AG04450 (cell line): ENCODE data around the gene HRH3. TPM values are rescaled to one million over a fixed set of nuclear protein-coding genes. Genes with fewer than 3 reads are reported as not detected.

Experiments used
- CTCF ChIA-PET: fragments of 300-600, 350-600 bp; formaldehyde crosslinking; extraction: SDS; loops from one replicate; lab custom pipeline; 2022; ENCODE audit warnings: antibody characterized with exemption, inconsistent platforms; lab: Charles Lee
- POLR2A ChIA-PET: fragments of 350-600 bp; formaldehyde crosslinking; extraction: SDS; loops from one replicate; lab custom pipeline; 2021; ENCODE audit warnings: antibody characterized with exemption, inconsistent platforms; lab: Yijun Ruan, JAX
- DNase-seq: peaks from one replicate; pipeline ENCODE4 v3.0.0-alpha.2; 2011; ENCODE audit warnings: low read depth, low spot score
- H3K27ac ChIP-seq: one replicate; pipeline ENCODE4 v1.5.1; 2012; ENCODE audit warnings: low read depth, low read length, control low read depth
- H3K27me3 ChIP-seq: one replicate; pipeline ENCODE4 v1.6.0; 2012; ENCODE audit warnings: low read length; ENCODE audit not compliant: control insufficient read depth, insufficient read depth
- H3K4me3 ChIP-seq: 2 replicates; pipeline ENCODE4 v1.5.1; 2011; ENCODE audit warnings: mild to moderate bottlenecking, low read depth, low read length, control low read depth
- H3K9me3 ChIP-seq: 2 replicates; pipeline ENCODE4 v1.5.1; 2012; ENCODE audit warnings: low read length; ENCODE audit not compliant: control insufficient read depth, insufficient read depth
- CTCF ChIP-seq: IDR thresholded peaks from 2 replicates; pipeline ENCODE4 v1.5.1; 2011; ENCODE audit warnings: low read depth, low read length, control low read depth, inconsistent platforms
- polyA plus RNA-seq: library from polyadenylated mRNA; depleted of rRNA; stranded (reverse); fragments of >200 nt; gene quantifications from 2 replicates; pipeline ENCODE4 v1.2.3, GENCODE V29; 2011

The HRH3 gene
- polyA plus RNA-seq, 1 experiment = not detected

- ChIA-PET POLR2A (no interaction called here), CTCF (interaction anchor here (0.6 kb wide), 1 partner anchor 9 kb away, joined by 3 read pairs; no protein-coding TSS in a partner anchor)
- no peak for TF ChIP-seq CTCF
- H3K4me3 ChIP-seq = no peak overlapping the region
- no peak for DNase-seq
- no peak overlapping the region for H3K27ac ChIP-seq
- no peaks in the 10 kb centered on the region; the same call in 1 of the 2 replicates for H3K9me3 ChIP-seq
- H3K27me3 ChIP-seq = no peaks in the 10 kb centered on the region
Observed at GRCh38 chr20:62245911-62246280, 25.8 kb upstream of the HRH3 start.

- H3K4me3 ChIP-seq = no peak overlapping the region
- no peaks in the 10 kb centered on the region for H3K27me3 ChIP-seq
- TF ChIP-seq CTCF = no peak
- H3K9me3 ChIP-seq = no peaks in the 10 kb centered on the region; the same call in 1 of the 2 replicates
- ChIA-PET POLR2A (no interaction called here), CTCF (no interaction called here)
- H3K27ac ChIP-seq = no peak overlapping the region
- DNase-seq = no peak
Observed at GRCh38 chr20:62244644-62245108, 24.6 kb upstream of the HRH3 start.

- POLR2A ChIA-PET = interaction anchor here (1.1 kb wide), 1 partner anchor 10 kb away, joined by 4 read pairs; no protein-coding TSS in a partner anchor
- no peak for TF ChIP-seq CTCF
- H3K9me3 ChIP-seq = no peaks in the 10 kb centered on the region; the same call in 1 of the 2 replicates
Observed at GRCh38 chr20:62243906-62244515, 23.9 kb upstream of the HRH3 start.

GRCh38 chr20:62243106-62243505 is 23.0 kb upstream of the HRH3 start:
- no peak for DNase-seq
- POLR2A ChIA-PET = interaction anchor here (1.1 kb wide), 1 partner anchor 9 kb away, joined by 4 read pairs; no protein-coding TSS in a partner anchor
- no peaks in the 10 kb centered on the region; the same call in 1 of the 2 replicates for H3K9me3 ChIP-seq
- no peak for TF ChIP-seq CTCF
- CTCF ChIA-PET = no interaction called here
- no peak overlapping the region for H3K27ac ChIP-seq
- H3K4me3 ChIP-seq = no peak overlapping the region
- no peaks in the 10 kb centered on the region for H3K27me3 ChIP-seq

More at GRCh38 chr20:62243906-62244515, 23.9 kb upstream of the HRH3 start:
- no peak overlapping the region for H3K27ac ChIP-seq
- H3K4me3 ChIP-seq = no peak overlapping the region
- H3K27me3 ChIP-seq = no peaks in the 10 kb centered on the region
- DNase-seq = no peak
- CTCF ChIA-PET = no interaction called here

- H3K27ac ChIP-seq = no peak overlapping the region
- POLR2A ChIA-PET = no interaction called here
- no peaks in the 10 kb centered on the region; the same call in 1 of the 2 replicates for H3K9me3 ChIP-seq
- no peak for TF ChIP-seq CTCF
- no peaks in the 10 kb centered on the region for H3K27me3 ChIP-seq
- CTCF ChIA-PET = no interaction called here
- DNase-seq = no peak
- H3K4me3 ChIP-seq = no peak overlapping the region
Observed at GRCh38 chr20:62242176-62242575, 22.1 kb upstream of the HRH3 start.
